CD4-positive, alpha-beta T cell treated with Interferon alpha-2 for 1 hour (primary cell): ENCODE results near the gene COPB2.

Experiments
- DNase-seq, 2 donors: peaks; one replicate each; pipeline ENCODE4 v3.0.0-alpha.2; 2020 to 2022

Gene COPB2

GRCh38 chr3:139327231-139327630 lies 62.2 kb downstream of the COPB2 start:
- no peak for DNase-seq

- no peak for DNase-seq
Observed at GRCh38 chr3:139326707-139327106, 62.7 kb downstream of the COPB2 start.

GRCh38 chr3:139326131-139326530 lies 63.3 kb downstream of the COPB2 start:
- no peak for DNase-seq

- DNase-seq: no peak
Observed at GRCh38 chr3:139325551-139325950, 63.9 kb downstream of the COPB2 start.

- no peak for DNase-seq
Observed at GRCh38 chr3:139324456-139324855, 65.0 kb downstream of the COPB2 start.

GRCh38 chr3:139323146-139323545 lies 66.3 kb downstream of the COPB2 start:
- DNase-seq: no peak

GRCh38 chr3:139322346-139322745 lies 67.1 kb downstream of the COPB2 start:
- DNase-seq: no peak

GRCh38 chr3:139320551-139321309 lies 68.7 kb downstream of the COPB2 start:
- no peak for DNase-seq

- no peak for DNase-seq
Observed at GRCh38 chr3:139319428-139320402, 69.7 kb downstream of the COPB2 start.

GRCh38 chr3:139318826-139319225 lies 70.6 kb downstream of the COPB2 start:
- no peak for DNase-seq

- no peak for DNase-seq
Observed at GRCh38 chr3:139318431-139318816, 71.0 kb downstream of the COPB2 start.

GRCh38 chr3:139317660-139318430 lies 71.6 kb downstream of the COPB2 start:
- no peak for DNase-seq

GRCh38 chr3:139317215-139317614 lies 72.2 kb downstream of the COPB2 start:
- no peak for DNase-seq

- DNase-seq: no peak
Observed at GRCh38 chr3:139313921-139314320, 75.5 kb downstream of the COPB2 start.

GRCh38 chr3:139312959-139313358 lies 76.5 kb downstream of the COPB2 start:
- DNase-seq: no peak

- DNase-seq: no peak
Observed at GRCh38 chr3:139312416-139312815, 77.0 kb downstream of the COPB2 start.

- no peak for DNase-seq
Observed at GRCh38 chr3:139311557-139311956, 77.9 kb downstream of the COPB2 start.

GRCh38 chr3:139310474-139310933 lies 78.9 kb downstream of the COPB2 start:
- DNase-seq: no peak

- DNase-seq: no peak
Observed at GRCh38 chr3:139309880-139310279, 79.6 kb downstream of the COPB2 start.

GRCh38 chr3:139309061-139309591 lies 80.3 kb downstream of the COPB2 start:
- DNase-seq: no peak

GRCh38 chr3:139308560-139308959 lies 80.9 kb downstream of the COPB2 start:
- no peak for DNase-seq
